ENCODE measurements around the gene C1RL.

DNA sequence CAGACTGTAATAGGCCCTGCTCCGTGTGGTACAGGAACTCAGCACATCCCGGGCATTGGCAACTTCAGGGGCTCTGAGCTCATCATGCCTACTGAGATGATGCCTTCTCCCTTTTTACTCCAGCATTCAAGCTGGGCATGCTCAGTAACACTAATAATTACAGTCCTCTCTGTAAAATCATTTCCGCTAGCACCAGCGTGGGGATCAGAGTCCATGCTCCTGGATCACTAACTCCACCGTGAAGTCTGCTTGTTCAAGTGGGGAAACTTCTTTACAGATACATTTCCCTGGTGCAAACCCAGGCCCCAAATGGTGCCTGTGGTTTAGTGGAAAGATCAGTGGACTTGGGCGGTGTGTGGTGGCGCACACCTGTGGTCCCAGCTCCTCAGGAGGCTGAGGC lies 37.9 kb upstream of the C1RL start:
- TF ChIP-seq, protein P1, sequence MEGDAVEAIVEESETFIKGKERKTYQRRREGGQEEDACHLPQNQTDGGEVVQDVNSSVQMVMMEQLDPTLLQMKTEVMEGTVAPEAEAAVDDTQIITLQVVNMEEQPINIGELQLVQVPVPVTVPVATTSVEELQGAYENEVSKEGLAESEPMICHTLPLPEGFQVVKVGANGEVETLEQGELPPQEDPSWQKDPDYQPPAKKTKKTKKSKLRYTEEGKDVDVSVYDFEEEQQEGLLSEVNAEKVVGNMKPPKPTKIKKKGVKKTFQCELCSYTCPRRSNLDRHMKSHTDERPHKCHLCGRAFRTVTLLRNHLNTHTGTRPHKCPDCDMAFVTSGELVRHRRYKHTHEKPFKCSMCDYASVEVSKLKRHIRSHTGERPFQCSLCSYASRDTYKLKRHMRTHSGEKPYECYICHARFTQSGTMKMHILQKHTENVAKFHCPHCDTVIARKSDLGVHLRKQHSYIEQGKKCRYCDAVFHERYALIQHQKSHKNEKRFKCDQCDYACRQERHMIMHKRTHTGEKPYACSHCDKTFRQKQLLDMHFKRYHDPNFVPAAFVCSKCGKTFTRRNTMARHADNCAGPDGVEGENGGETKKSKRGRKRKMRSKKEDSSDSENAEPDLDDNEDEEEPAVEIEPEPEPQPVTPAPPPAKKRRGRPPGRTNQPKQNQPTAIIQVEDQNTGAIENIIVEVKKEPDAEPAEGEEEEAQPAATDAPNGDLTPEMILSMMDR (IDR thresholded peaks at IDR 0.05; ENCODE audit: borderline replicate concordance, extremely low read depth, low read length, poor library complexity, severe bottlenecking) = no peak
- no peak for TF ChIP-seq EZH2 (IDR thresholded peaks at IDR 0.05; ENCODE audit: borderline replicate concordance, low read depth, low read length, severe bottlenecking)

Data from DND-41 (cell line).